C4-2B (cell line): Measurements from ENCODE around the gene SCFD2.

Experiments
- CTCF ChIP-seq: fragments of 450-650 bp; conservative IDR thresholded peaks from 2 replicates; pipeline ENCODE4 v1.5.1; 2017; ENCODE audit warnings: mild to moderate bottlenecking
- ZFX ChIP-seq: fragments of 450-650 bp; IDR thresholded peaks from 2 replicates; pipeline ENCODE4 v1.6.1; 2017

- TF ChIP-seq CTCF (no peak), ZFX (no peak)
Observed at GRCh38 chr4:52931243-52931642, 434.6 kb downstream of the SCFD2 start.
